Measurements from ENCODE around the gene WNT8A. TPM values are rescaled to one million over a fixed set of nuclear protein-coding genes. Genes with fewer than 3 reads are reported as not detected.

WNT8A gene
- total and polyA plus RNA-seq, 2 of the 4 experiments (the other 2 are of a cell fraction) = not detected

DNA sequence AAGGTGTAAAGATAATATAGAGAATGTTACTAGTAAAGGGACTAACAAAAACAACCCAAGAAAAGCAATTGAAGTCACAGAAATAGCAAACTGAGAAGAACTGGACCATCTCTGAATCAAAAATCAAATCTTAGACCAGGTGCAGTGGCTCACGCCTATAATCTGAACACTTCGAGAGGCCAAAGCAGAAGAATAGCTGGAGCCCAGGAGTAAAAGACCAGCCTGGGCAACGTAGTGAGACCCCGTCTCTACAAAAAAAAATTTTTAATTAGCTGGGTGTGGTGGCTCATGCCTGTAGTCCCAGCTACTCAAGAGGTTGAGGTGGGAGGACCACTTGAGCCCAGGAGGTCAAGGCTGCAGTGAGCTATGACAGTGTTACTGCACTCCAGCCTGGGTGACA, 27.3 kb downstream of the WNT8A start:
- WGBS, 2 experiments (ENCODE audit: extremely low coverage in 2 of 2, insufficient read length in 1 of 2) = no CpG with 5 or more reads among the region's 4 CpGs
- no peak for DNase-seq
- Histone ChIP-seq H3K18ac (ENCODE audit: low read depth, low read length) (no peak overlapping the region), H3K23ac (ENCODE audit: low read depth, low read length) (no peak overlapping the region), H3K56ac (ENCODE audit: extremely low read depth, insufficient read depth, low read length) (no peak overlapping the region), H3K27me3 (ENCODE audit: control insufficient read depth, insufficient read depth, low read length) (peaks cover 4% of the 10 kb centered on the region), H2BK20ac (ENCODE audit: low read depth, low read length) (no peak overlapping the region), H3K9me3 (ENCODE audit: control insufficient read depth, insufficient read depth, low read length) (no peaks in the 10 kb centered on the region), H3K4ac (ENCODE audit: low read depth, low read length) (no peak overlapping the region), H3K4me1 (ENCODE audit: control insufficient read depth, insufficient read depth, low read length) (no peaks in the 10 kb centered on the region), H4K8ac (ENCODE audit: low read depth in 2 of 2, low read length in 2 of 2) (no peak overlapping the region), H3K9me1 (ENCODE audit: insufficient read depth, low read length) (no peaks in the 10 kb centered on the region), H4K20me1 (ENCODE audit: insufficient read depth, low read length) (no peaks in the 10 kb centered on the region), H3K9ac (ENCODE audit: low read depth, low read length) (no peak overlapping the region), H3K14ac (replicated peaks; ENCODE audit: low read depth, low read length) (no peak overlapping the region), H3K4me2 (ENCODE audit: low read depth, low read length) (no peak overlapping the region), H4K5ac (ENCODE audit: low read depth, low read length) (no peak overlapping the region), H2AK5ac (ENCODE audit: low read depth, low read length) (no peak overlapping the region), H3K79me1 (ENCODE audit: low read depth in 1 of 2, low read length in 2 of 2) (no peaks in the 10 kb centered on the region), H3K4me3 (ENCODE audit: insufficient read depth, low read depth, low read length) (no peak overlapping the region), H2AFZ (replicated peaks; ENCODE audit: low read length, poor library complexity) (no peak overlapping the region), H2BK5ac (ENCODE audit: low read depth, low read length, poor library complexity, severe bottlenecking) (no peak overlapping the region), H2BK120ac (ENCODE audit: low read depth, low read length) (no peak overlapping the region), H3K27ac (ENCODE audit: insufficient read depth, low read length) (no peak overlapping the region), H3K36me3 (ENCODE audit: control insufficient read depth, insufficient read depth, low read length) (no peaks in the 10 kb centered on the region), H4K91ac (ENCODE audit: insufficient read depth, low read depth, low read length) (no peak overlapping the region), H2BK15ac (ENCODE audit: low read depth, low read length) (no peak overlapping the region), H2AK9ac (replicated peaks; ENCODE audit: low read depth, low read length, poor library complexity) (no peak overlapping the region)
- no TSS peak for BruUV-seq (replicated peaks)
- dilution Hi-C loops (cut with HindIII; ENCODE audit: low sequenced_read_pairs, unreplicated experiment) = no loop called here
- CTCF ChIA-PET = no interaction called here
- POLR2A ChIA-PET (ENCODE audit: unreplicated experiment) = no interaction called here
- no peak for ATAC-seq (ENCODE audit: low read depth)
- TF ChIP-seq MXI1 (IDR thresholded peaks at IDR 0.05; ENCODE audit: borderline replicate concordance, low read depth, low read length) = no peak
- no peak for TF ChIP-seq RCOR1 (IDR thresholded peaks at IDR 0.05; ENCODE audit: insufficient replicate concordance, low read length)
- no peak for TF ChIP-seq BHLHE40 (IDR thresholded peaks at IDR 0.05; ENCODE audit: low read depth, low read length)
- no peak for TF ChIP-seq POLR2A (IDR thresholded peaks at IDR 0.05; ENCODE audit: low read depth, low read length)
- TF ChIP-seq, protein P1, sequence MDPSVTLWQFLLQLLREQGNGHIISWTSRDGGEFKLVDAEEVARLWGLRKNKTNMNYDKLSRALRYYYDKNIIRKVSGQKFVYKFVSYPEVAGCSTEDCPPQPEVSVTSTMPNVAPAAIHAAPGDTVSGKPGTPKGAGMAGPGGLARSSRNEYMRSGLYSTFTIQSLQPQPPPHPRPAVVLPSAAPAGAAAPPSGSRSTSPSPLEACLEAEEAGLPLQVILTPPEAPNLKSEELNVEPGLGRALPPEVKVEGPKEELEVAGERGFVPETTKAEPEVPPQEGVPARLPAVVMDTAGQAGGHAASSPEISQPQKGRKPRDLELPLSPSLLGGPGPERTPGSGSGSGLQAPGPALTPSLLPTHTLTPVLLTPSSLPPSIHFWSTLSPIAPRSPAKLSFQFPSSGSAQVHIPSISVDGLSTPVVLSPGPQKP (IDR thresholded peaks at IDR 0.05; ENCODE audit: borderline replicate concordance, low read depth, low read length) = no peak
- TF ChIP-seq, protein P2, sequence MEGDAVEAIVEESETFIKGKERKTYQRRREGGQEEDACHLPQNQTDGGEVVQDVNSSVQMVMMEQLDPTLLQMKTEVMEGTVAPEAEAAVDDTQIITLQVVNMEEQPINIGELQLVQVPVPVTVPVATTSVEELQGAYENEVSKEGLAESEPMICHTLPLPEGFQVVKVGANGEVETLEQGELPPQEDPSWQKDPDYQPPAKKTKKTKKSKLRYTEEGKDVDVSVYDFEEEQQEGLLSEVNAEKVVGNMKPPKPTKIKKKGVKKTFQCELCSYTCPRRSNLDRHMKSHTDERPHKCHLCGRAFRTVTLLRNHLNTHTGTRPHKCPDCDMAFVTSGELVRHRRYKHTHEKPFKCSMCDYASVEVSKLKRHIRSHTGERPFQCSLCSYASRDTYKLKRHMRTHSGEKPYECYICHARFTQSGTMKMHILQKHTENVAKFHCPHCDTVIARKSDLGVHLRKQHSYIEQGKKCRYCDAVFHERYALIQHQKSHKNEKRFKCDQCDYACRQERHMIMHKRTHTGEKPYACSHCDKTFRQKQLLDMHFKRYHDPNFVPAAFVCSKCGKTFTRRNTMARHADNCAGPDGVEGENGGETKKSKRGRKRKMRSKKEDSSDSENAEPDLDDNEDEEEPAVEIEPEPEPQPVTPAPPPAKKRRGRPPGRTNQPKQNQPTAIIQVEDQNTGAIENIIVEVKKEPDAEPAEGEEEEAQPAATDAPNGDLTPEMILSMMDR (conservative IDR thresholded peaks at IDR 0.05; ENCODE audit: low read depth, low read length) = no peak
- no peak for TF ChIP-seq CEBPB (IDR thresholded peaks at IDR 0.05; ENCODE audit: low read depth, low read length)
- TF ChIP-seq SMC3 (IDR thresholded peaks at IDR 0.05; ENCODE audit: low read depth, low read length) = no peak
- TF ChIP-seq USF2 (IDR thresholded peaks at IDR 0.05; ENCODE audit: low read depth, low read length) = no peak
- TF ChIP-seq MAFK (IDR thresholded peaks at IDR 0.05; ENCODE audit: low read depth, low read length) = no peak
- TF ChIP-seq CHD1 (IDR thresholded peaks at IDR 0.05; ENCODE audit: low read depth, low read length) = no peak
- TF ChIP-seq RAD21 (IDR thresholded peaks at IDR 0.05; ENCODE audit: low read length) = no peak
- TF ChIP-seq FOS (IDR thresholded peaks at IDR 0.05; ENCODE audit: low read depth, low read length) = no peak
- no peak for TF ChIP-seq RFX5 (IDR thresholded peaks at IDR 0.05; ENCODE audit: low read depth, low read length)
- TF ChIP-seq MAZ (IDR thresholded peaks at IDR 0.05; ENCODE audit: borderline replicate concordance, low read depth, low read length) = no peak
- TF ChIP-seq NFE2L2 (IDR thresholded peaks at IDR 0.05; ENCODE audit: low read depth, low read length) = no peak
- intact Hi-C loops (cut with micrococcal nuclease) = no loop called here
- in situ Hi-C loops (cut with MboI; ENCODE audit: low sequenced_read_pairs) = no loop called here
